Activated B cell treated with CpG ODN at 0.5 μM for 24 hours (primary cell): ENCODE measurements around the gene TRPV4. TPM values are rescaled to one million over a fixed set of nuclear protein-coding genes. Genes with fewer than 3 reads are reported as not detected.
"Not testable (repeated sequence)": the region's sequence is repeated elsewhere in the genome, so short reads cannot be mapped to it uniquely, and the experiment has no call there.

Experiments used
- ATAC-seq: fragments of 200-7000 bp; cut with Tn5 transposase; one replicate; pipeline ENCODE4 v1.10.0; 2021; ENCODE audit warnings: low read depth, mild to moderate bottlenecking, moderate library complexity
- CTCF ChIA-PET: fragments of 350-600 bp; sonication (Branson Sonifier 250); formaldehyde crosslinking; loops from one replicate; lab custom pipeline; 2021; ENCODE audit warnings: antibody characterized with exemption; lab: Charles Lee
- POLR2A ChIA-PET: fragments of 350-600 bp; sonication (Branson Sonifier 250); formaldehyde crosslinking; loops from one replicate; lab custom pipeline; 2021; ENCODE audit warnings: antibody characterized with exemption; lab: Charles Lee
- DNase-seq: peaks from one replicate; pipeline ENCODE4 v3.0.0; 2022
- H3K27ac Mint-ChIP-seq: one replicate; pipeline ENCODE4 v1.8.0; 2020; ENCODE audit warnings: mixed read lengths
- H3K27me3 Mint-ChIP-seq: one replicate; pipeline ENCODE4 v1.8.0; 2021; ENCODE audit warnings: mixed read lengths
- H3K36me3 Mint-ChIP-seq: one replicate; pipeline ENCODE4 v1.8.0; 2021; ENCODE audit warnings: low read depth, mixed read lengths
- H3K4me1 Mint-ChIP-seq: one replicate; pipeline ENCODE4 v1.8.0; 2021; ENCODE audit warnings: mixed read lengths
- H3K4me3 Mint-ChIP-seq: one replicate; pipeline ENCODE4 v1.8.0; 2020; ENCODE audit warnings: mild to moderate bottlenecking, mixed read lengths
- H3K9me3 Mint-ChIP-seq: one replicate; pipeline ENCODE4 v1.8.0; 2020; ENCODE audit warnings: mixed read lengths
- intact Hi-C: fragments of 100-400 bp; cut with micrococcal nuclease; formaldehyde crosslinking; loops from one replicate; pipeline ENCODE4 v1.15.1; 2024
- total RNA-seq: library from RNA; stranded (reverse); gene quantifications from 2 replicates; pipeline ENCODE4 v1.2.3, GENCODE V29; 2022
- TF ChIP-seq, protein P1 (sequence below): fragments of 200-600 bp; IDR thresholded peaks from one replicate; pipeline ENCODE4 v1.8.0; 2022; ENCODE audit warnings: antibody characterized with exemption, mild to moderate bottlenecking

The TRPV4 gene
- total RNA-seq, 1 donor from 2014 or later: not detected

DNA sequence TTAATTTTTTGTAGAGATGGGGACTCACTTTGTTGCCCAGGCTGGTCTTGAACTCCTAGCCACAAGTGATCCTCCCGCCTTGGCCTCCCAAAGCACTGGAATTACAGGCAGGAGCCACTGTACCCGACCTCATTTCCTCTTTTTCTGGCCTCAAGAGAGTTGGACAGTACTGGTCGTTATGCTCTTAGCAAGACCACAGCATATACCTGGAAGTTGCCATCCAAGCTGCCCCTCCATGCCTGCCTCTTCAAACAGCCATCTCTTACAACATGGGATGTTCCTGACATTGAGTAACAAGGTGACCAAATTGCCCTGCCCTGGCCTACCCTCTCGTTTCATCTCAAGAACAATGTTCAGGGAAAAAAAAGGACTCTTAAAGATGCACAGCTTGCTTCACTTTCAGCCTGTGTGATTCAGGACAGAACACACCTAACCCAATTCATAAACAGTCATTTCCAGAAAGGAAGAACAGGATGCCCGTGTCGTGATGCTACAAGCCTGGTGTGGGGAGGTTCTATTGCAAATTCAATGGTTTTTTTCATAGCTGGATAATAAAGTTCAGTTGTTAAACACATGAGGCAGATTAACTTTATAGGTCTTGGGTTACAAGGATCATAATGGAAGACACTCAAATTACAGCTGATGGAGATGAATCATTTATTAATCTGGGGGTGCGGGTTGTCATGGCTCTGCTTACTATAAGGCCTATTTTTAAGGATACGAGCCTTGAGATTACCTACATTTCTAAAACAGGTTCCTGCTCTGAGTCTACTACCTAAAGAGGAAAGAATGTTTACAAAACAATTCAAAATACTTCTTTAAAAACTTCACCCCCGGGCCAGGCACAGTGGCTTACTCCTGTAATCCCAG lies 35.2 kb upstream of the TRPV4 start:
- intact Hi-C loops: no loop called here
- TF ChIP-seq, protein P1, sequence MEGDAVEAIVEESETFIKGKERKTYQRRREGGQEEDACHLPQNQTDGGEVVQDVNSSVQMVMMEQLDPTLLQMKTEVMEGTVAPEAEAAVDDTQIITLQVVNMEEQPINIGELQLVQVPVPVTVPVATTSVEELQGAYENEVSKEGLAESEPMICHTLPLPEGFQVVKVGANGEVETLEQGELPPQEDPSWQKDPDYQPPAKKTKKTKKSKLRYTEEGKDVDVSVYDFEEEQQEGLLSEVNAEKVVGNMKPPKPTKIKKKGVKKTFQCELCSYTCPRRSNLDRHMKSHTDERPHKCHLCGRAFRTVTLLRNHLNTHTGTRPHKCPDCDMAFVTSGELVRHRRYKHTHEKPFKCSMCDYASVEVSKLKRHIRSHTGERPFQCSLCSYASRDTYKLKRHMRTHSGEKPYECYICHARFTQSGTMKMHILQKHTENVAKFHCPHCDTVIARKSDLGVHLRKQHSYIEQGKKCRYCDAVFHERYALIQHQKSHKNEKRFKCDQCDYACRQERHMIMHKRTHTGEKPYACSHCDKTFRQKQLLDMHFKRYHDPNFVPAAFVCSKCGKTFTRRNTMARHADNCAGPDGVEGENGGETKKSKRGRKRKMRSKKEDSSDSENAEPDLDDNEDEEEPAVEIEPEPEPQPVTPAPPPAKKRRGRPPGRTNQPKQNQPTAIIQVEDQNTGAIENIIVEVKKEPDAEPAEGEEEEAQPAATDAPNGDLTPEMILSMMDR: no peak
- H3K4me1 Mint-ChIP-seq: peaks cover 12% of the 10 kb centered on the region
- H3K27ac Mint-ChIP-seq: no peak overlapping the region
- ChIA-PET POLR2A (interaction anchor here (0.5 kb wide), 1 partner anchor 22 kb away, joined by 3 read pairs; no protein-coding TSS in a partner anchor), CTCF (interaction anchor here (1.1 kb wide), 1 partner anchor 23 kb away, joined by 3 read pairs; no protein-coding TSS in a partner anchor)
- DNase-seq (no peak), ATAC-seq (no peak)
- no peak overlapping the region for H3K4me3 Mint-ChIP-seq
- no peaks in the 10 kb centered on the region for H3K9me3 Mint-ChIP-seq
- H3K27me3 Mint-ChIP-seq: no peaks in the 10 kb centered on the region
- H3K36me3 Mint-ChIP-seq: peaks cover 17% of the 10 kb centered on the region

DNA sequence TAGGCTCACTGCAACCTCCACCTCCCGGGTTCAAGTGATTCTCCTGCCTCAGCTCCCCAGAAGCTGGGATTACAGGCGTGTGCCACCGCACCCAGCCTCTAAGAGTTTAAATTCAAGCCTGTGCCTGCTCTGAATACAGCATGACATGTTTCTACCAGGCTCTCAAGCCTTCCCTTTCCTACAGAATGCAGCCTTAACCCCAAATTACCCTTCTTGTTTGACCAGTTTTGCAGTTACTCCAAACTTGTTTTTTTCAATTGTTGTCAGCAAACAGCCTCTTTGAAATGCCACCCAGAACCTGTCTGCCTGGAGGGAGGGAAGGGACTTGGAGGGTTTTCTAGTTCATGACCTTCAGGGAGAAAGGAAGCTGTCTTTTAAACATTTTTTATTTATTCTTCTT lies 31.7 kb upstream of the TRPV4 start:
- TF ChIP-seq, protein P1: no peak
- ChIA-PET POLR2A (no interaction called here), CTCF (no interaction called here)
- DNase-seq: no peak
- H3K4me1 Mint-ChIP-seq: peaks cover 15% of the 10 kb centered on the region
- H3K27ac Mint-ChIP-seq: no peak overlapping the region
- H3K27me3 Mint-ChIP-seq: no peaks in the 10 kb centered on the region
- ATAC-seq: no peak
- H3K4me3 Mint-ChIP-seq: no peak overlapping the region
- H3K36me3 Mint-ChIP-seq: peaks cover 19% of the 10 kb centered on the region
- intact Hi-C loops: no loop called here
- H3K9me3 Mint-ChIP-seq: no peaks in the 10 kb centered on the region

DNA sequence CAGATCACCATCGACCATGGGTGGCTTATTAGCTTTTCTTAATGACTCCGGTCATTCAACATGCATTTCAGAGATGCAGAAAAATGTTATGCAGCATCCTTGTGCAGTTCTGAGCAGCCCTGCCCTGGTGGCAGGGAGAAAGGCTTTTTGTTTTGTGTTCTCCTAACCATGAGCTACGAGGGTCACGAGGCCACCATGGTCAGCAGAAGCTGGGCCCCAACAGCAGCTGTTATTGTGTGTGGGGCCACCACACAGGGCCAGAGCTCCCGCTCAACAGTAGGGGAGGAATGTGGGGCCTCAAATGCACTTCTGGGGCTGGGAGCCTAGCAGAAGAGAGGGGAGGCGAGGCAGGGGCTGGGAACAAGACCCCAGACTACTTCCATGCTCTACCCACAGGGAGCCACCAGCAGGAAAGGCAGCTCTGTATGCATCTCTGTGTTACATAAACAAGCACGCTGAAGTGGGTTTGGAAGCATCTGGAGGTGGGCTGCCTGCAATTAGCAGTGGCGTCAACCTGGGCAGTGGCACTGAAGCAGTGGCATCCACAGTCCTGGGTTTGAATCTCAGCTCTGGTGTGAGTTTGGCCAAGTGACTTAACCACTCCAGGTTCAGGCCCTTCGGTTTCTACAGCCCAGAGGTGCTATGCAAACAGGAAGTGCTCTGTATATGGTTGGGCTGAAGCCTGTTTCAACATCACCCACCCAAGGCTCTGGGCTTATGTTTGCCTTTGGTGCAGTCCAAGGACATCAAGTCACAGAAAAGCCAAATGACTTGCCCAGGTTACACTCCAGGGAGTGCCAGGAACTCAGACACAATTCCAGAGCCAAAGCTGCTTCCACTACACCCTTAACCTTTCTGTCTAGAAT lies 30.9 kb upstream of the TRPV4 start:
- ATAC-seq (no peak), DNase-seq (no peak)
- H3K4me1 Mint-ChIP-seq: peaks cover 15% of the 10 kb centered on the region
- ChIA-PET CTCF (interaction anchor here (2.0 kb wide), 1 partner anchor 19 kb away, joined by 7 read pairs; no protein-coding TSS in a partner anchor), POLR2A (no interaction called here)
- peaks cover 19% of the 10 kb centered on the region for H3K36me3 Mint-ChIP-seq
- no peak overlapping the region for H3K4me3 Mint-ChIP-seq
- H3K9me3 Mint-ChIP-seq: no peaks in the 10 kb centered on the region
- intact Hi-C loops: no loop called here
- H3K27me3 Mint-ChIP-seq: no peaks in the 10 kb centered on the region
- peak overlapping the region; percentile 18 for H3K27ac Mint-ChIP-seq
- TF ChIP-seq, protein P1: no peak

DNA sequence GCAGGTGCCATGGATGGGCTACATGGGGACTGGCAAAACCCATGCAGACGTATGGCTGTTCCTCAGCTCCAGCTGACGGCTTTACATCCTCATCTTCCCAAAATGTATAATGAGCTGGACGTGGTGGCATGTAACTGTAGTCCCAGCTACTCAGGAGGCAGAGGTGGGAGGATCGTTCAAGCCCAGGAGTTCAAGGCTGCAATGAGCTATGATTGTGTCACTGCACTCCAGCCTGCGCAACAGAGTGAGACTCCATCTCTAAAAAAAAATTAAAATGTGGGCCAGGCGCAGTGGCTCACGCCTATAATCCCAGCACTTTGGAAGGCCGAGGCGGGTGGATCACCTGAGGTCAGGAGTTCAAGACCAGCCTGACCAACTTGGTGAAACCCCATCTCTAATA lies 29.3 kb upstream of the TRPV4 start:
- H3K27ac Mint-ChIP-seq, ATAC-seq, intact Hi-C loops, DNase-seq, POLR2A ChIA-PET, H3K9me3 Mint-ChIP-seq, H3K27me3 Mint-ChIP-seq, H3K4me3 Mint-ChIP-seq: not testable (repeated sequence)
- peaks cover 27% of the 10 kb centered on the region for H3K36me3 Mint-ChIP-seq
- H3K4me1 Mint-ChIP-seq: peaks cover 11% of the 10 kb centered on the region
- CTCF ChIA-PET: interaction anchor here (2.0 kb wide), 1 partner anchor 17 kb away, joined by 7 read pairs; no protein-coding TSS in a partner anchor

DNA sequence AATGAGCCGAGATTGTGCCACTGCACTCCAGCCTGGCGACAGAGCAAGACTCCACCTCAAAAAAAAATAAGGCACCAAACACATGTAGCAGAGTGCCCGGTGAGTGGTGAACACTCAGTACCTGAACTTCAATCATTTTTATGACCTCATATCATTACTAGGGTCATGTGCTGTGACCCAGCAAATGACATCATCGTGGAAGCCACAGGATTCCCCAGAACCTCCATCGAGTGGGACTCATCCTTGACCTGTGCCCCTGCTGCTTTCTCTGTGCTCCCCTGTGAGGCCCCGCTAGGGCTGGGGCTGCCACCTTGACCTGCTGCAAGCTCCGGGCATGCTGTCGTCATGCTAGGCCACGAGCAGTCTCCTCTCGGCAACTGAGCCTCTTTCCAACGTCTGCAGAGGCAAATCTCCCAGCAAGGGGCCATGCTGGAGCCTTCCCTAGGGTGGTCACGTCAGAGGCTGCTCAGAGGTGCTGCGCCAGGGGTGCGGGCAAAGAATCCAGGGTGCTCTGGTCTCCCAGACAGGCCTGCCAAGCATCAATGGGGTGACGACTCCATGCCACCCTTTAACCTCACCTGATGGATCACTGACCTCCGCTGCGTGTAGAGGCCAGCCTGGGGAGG lies 28.6 kb upstream of the TRPV4 start:
- Mint-ChIP-seq H3K4me1 (peaks cover 11% of the 10 kb centered on the region), H3K27ac (no peak overlapping the region), H3K4me3 (no peak overlapping the region), H3K27me3 (no peaks in the 10 kb centered on the region), H3K36me3 (peaks cover 33% of the 10 kb centered on the region), H3K9me3 (no peaks in the 10 kb centered on the region)
- intact Hi-C loops: no loop called here
- ATAC-seq: no peak
- DNase-seq: no peak
- TF ChIP-seq, protein P1: no peak
- ChIA-PET CTCF (interaction anchor here (0.6 to 1.1 kb wide), 3 partner anchors 8 to 17 kb away, joined by 3 read pairs; no protein-coding TSS in a partner anchor), POLR2A (no interaction called here)
